Activated T-cell treated with anti-CD3 and anti-CD28 coated beads for 24 hours (primary cell): ENCODE data around the gene DOCK9.

ENCODE experiments used
- DNase-seq: peaks from one replicate; pipeline ENCODE4 v3.0.0-alpha.2; 2020; ENCODE audit warnings: low read depth

Gene DOCK9

GRCh38 chr13:98976941-98977340 lies 923 bp downstream of the DOCK9 start:
- DNase-seq, result no peak

GRCh38 chr13:98976338-98976737 lies 1.5 kb downstream of the DOCK9 start:
- DNase-seq, result no peak

GRCh38 chr13:98975822-98976261 lies 2.0 kb downstream of the DOCK9 start:
- no peak for DNase-seq

GRCh38 chr13:98974053-98974452 lies 3.8 kb downstream of the DOCK9 start:
- DNase-seq, result no peak

- DNase-seq, result no peak
These were observed 5.2 kb downstream of the DOCK9 start for GRCh38 chr13:98972627-98973026.

GRCh38 chr13:98972059-98972458 lies 5.8 kb downstream of the DOCK9 start:
- no peak for DNase-seq

- DNase-seq, result no peak
These were observed 7.5 kb downstream of the DOCK9 start for GRCh38 chr13:98970330-98970729.

GRCh38 chr13:98967491-98967890 lies 10.4 kb downstream of the DOCK9 start:
- no peak for DNase-seq

- no peak for DNase-seq
These were observed 11.8 kb downstream of the DOCK9 start for GRCh38 chr13:98966019-98966418.

- DNase-seq, result no peak
These were observed 12.5 kb downstream of the DOCK9 start for GRCh38 chr13:98965325-98965724.

GRCh38 chr13:98963917-98964316 lies 13.9 kb downstream of the DOCK9 start:
- no peak for DNase-seq

GRCh38 chr13:98962901-98963590 lies 14.8 kb downstream of the DOCK9 start:
- DNase-seq, result no peak

GRCh38 chr13:98961503-98962105 lies 16.3 kb downstream of the DOCK9 start:
- DNase-seq, result no peak

- no peak for DNase-seq
These were observed 17.0 kb downstream of the DOCK9 start for GRCh38 chr13:98960606-98961502.

GRCh38 chr13:98959786-98960605 lies 17.9 kb downstream of the DOCK9 start:
- DNase-seq, result no peak

GRCh38 chr13:98959291-98959690 lies 18.6 kb downstream of the DOCK9 start:
- no peak for DNase-seq

- DNase-seq, result no peak
These were observed 19.4 kb downstream of the DOCK9 start for GRCh38 chr13:98958443-98958794.

GRCh38 chr13:98957731-98958442 lies 20.0 kb downstream of the DOCK9 start:
- no peak for DNase-seq

- no peak for DNase-seq
These were observed 22.5 kb downstream of the DOCK9 start for GRCh38 chr13:98955336-98955735.

GRCh38 chr13:98954313-98954712 lies 23.6 kb downstream of the DOCK9 start:
- DNase-seq, result no peak

GRCh38 chr13:98951266-98951665 lies 26.6 kb downstream of the DOCK9 start:
- no peak for DNase-seq
